ENCODE measurements around the gene SLC25A11.
"Not testable (repeated sequence)": the region's sequence is repeated elsewhere in the genome, so short reads cannot be mapped to it uniquely, and the experiment has no call there.

The SLC25A11 gene

DNA sequence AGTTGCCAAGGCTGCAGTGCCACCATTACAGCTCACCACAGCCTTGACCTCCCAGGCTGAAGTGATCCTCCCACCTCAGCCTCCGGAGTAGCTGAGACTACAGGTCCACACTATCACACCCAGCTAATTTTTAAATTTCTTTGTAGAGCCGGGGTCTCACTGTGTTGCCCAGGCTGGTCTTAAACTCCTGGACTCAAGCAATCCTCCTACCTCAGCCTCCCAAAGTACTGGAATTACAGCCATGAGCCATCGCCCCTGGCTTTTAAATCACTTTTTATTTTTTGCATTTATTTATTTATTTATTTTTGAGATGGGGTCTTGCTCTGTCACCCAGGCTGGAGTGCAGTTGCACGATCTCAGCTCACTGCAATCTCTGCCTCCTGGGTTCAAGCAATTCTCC, 25.3 kb downstream of the SLC25A11 start:
- ATAC-seq (replicated peaks; ENCODE audit: extremely low read depth, poor library complexity, severe bottlenecking); H3K9me3 Mint-ChIP-seq; H3K4me3 Mint-ChIP-seq; H3K36me3 Mint-ChIP-seq (ENCODE audit: insufficient read depth); H3K4me1 Mint-ChIP-seq; H3K27ac Mint-ChIP-seq (ENCODE audit: low read depth); DNase-seq (ENCODE audit: low spot score in 2 of 2); H3K27me3 Mint-ChIP-seq: not testable (repeated sequence)

DNA sequence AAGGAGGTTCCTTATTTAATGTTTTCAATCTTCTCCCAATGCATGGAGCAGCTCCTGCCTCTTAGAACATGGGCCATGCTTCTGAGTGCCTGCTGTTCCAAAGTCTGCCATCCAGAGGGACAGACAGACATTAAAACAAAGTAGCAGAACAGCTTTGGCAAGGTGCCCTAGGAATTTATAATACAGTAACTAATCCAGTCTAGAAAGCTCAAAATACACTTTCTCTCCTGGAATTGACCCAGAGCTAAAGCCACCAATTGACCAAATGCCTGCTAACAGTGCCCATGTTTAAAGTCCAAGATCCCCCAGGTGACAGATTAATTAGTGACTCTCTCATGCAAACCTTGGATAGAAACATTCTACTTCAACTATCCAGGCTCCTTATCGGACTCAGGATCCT, 25.9 kb downstream of the SLC25A11 start:
- Mint-ChIP-seq H3K36me3 (ENCODE audit: insufficient read depth) (no peaks in the 10 kb centered on the region), H3K4me1 (no peaks in the 10 kb centered on the region), H3K9me3 (no peaks in the 10 kb centered on the region), H3K4me3 (no peak overlapping the region), H3K27me3 (no peaks in the 10 kb centered on the region), H3K27ac (ENCODE audit: low read depth) (no peak overlapping the region)
- no peak for ATAC-seq (replicated peaks; ENCODE audit: extremely low read depth, poor library complexity, severe bottlenecking)
- DNase-seq (ENCODE audit: low spot score in 2 of 2): no peak

DNA sequence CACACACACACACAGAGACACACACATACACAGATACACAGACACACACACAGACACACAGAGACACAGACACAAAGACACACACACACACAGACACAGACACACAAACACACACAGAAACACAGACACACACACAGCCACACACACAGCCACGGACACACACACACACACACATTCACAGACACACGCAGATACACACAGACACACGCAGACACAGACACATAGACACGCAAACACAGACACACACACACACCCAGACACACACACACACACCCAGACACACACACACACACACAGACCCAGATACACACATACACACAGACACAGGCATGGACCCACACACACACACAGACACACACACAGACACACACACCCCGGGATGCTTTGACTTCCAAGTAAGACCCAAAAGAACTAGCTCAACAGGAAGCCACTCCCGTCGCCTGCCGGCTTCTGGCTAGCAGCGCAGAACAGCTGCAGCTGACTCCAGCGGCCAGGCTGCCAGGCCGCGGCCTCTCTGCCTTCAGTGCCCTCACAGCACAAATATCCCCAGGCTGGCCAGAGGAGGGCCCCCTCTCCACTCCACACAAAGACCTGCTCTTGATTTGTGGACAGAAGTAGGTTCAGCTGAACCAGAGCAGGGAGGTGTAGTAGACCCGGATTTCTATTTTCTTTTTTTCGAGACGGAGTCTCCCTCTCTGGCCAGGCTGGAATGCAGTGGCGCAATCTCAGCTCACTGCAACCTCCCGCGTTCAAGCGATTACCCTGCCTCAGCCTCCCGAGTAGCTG, 30.9 kb downstream of the SLC25A11 start:
- Mint-ChIP-seq H3K4me3 (no peak overlapping the region), H3K36me3 (ENCODE audit: insufficient read depth) (peaks cover 8% of the 10 kb centered on the region), H3K4me1 (peaks cover under 1% of the 10 kb centered on the region), H3K27ac (ENCODE audit: low read depth) (no peak overlapping the region), H3K9me3 (no peaks in the 10 kb centered on the region), H3K27me3 (no peaks in the 10 kb centered on the region)
- ATAC-seq (replicated peaks; ENCODE audit: extremely low read depth, poor library complexity, severe bottlenecking): peak; percentile 83
- DNase-seq (ENCODE audit: low spot score in 2 of 2): peak; percentile 57 to 62

DNA sequence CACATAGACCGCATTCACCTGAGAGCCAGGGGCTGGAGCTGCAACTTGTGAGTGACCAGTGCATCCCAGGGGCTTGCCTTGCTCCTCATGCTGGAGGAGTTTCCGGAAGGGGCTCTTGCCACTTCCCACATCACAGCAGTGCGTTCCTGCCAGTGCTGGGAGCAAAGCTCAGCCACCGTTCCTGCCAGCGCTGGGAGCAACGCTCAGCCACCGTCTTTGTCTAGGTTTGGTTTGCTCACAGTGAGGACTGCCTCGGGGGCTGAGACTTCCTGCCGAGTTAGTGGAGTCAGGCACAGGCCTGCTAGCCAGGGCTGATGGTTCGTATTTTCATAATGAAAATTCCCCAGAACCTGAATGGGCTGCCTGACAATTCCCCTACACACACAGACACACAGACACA, 31.5 kb downstream of the SLC25A11 start:
- Mint-ChIP-seq H3K27ac (ENCODE audit: low read depth) (no peak overlapping the region), H3K4me1 (peaks cover 6% of the 10 kb centered on the region), H3K4me3 (no peak overlapping the region), H3K9me3 (no peaks in the 10 kb centered on the region), H3K27me3 (no peaks in the 10 kb centered on the region), H3K36me3 (ENCODE audit: insufficient read depth) (peaks cover 12% of the 10 kb centered on the region)
- DNase-seq (ENCODE audit: low spot score in 2 of 2) (no peak), ATAC-seq (replicated peaks; ENCODE audit: extremely low read depth, poor library complexity, severe bottlenecking) (no peak)

DNA sequence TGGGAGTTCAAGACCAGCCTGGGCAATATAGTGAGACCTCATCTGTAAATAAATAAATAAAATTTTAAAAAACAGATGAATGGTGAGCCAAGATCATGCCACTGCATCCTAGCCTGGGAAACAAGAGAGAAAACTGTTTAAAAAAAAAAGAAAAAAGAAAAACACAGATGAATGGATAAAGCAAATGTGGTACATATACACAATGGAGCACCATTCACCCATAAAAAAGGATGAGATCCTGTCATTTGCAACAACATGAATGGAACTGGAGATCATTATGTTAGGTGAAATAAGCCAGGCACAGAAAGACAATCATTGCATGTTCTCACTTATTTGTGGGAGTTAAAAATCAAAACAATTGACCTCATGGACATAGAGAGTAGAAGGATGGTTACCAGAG, 33.2 kb downstream of the SLC25A11 start:
- not testable (repeated sequence) for H3K9me3 Mint-ChIP-seq; H3K4me3 Mint-ChIP-seq; H3K27ac Mint-ChIP-seq (ENCODE audit: low read depth); H3K27me3 Mint-ChIP-seq; ATAC-seq (replicated peaks; ENCODE audit: extremely low read depth, poor library complexity, severe bottlenecking); DNase-seq (ENCODE audit: low spot score in 2 of 2)
- H3K36me3 Mint-ChIP-seq (ENCODE audit: insufficient read depth): peaks cover 15% of the 10 kb centered on the region
- H3K4me1 Mint-ChIP-seq: peaks cover 18% of the 10 kb centered on the region

DNA sequence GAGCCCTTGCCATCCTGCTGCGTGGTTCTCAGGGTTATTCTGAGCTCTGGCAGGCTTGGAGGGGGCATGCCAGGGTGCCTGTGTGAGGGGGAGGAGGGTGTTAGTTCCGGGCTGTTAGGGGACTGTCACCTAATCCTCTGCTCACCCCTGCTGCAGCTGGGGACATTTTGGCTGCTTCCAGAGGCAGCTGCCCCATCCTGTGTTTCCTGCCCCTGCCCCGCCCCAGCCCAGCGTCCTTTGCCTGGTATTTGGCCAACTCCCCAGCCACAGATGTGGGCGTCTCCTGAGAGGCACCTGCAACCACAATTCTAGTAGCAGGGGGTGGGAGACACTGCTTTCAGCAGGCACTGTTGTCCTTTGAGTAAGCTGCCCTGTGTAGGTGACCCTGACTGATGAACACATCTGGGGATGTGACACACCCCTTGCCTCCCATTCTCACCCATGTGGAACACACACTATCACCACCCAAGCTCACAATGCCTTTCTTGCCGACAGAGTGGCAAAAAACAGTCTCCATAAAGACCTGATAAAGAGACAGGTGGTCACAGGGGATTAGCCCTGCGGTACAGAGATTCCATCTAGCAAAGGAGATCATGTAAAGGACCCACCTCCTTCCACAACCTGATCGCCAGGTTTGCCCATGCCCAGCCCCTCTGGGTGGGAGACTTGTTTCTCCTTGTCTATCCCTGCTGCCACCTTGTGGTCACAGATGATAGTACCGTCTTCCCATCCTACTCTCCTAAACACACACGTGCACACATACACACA, 36.6 kb downstream of the SLC25A11 start, which contains the start of gene CHRNE:
TSS of gene CHRNE (minus strand) at position 48 of the 768 bp plus-strand sequence. CDS start at position 13, 35 bp downstream.
- peak; percentile 74 for ATAC-seq (replicated peaks; ENCODE audit: extremely low read depth, poor library complexity, severe bottlenecking)
- peak within 1 kb of the TSS; percentile 92 for H3K27ac Mint-ChIP-seq (ENCODE audit: low read depth)
- peak within 1 kb of the TSS; percentile 84 for H3K4me3 Mint-ChIP-seq
- H3K27me3 Mint-ChIP-seq: no peaks in the 10 kb centered on the region
- H3K9me3 Mint-ChIP-seq: no peaks in the 10 kb centered on the region
- H3K36me3 Mint-ChIP-seq (ENCODE audit: insufficient read depth): peaks cover 31% of the 10 kb centered on the region
- H3K4me1 Mint-ChIP-seq: peaks cover 38% of the 10 kb centered on the region
- DNase-seq (ENCODE audit: low spot score in 2 of 2): peak; percentile 57 to 63

DNA sequence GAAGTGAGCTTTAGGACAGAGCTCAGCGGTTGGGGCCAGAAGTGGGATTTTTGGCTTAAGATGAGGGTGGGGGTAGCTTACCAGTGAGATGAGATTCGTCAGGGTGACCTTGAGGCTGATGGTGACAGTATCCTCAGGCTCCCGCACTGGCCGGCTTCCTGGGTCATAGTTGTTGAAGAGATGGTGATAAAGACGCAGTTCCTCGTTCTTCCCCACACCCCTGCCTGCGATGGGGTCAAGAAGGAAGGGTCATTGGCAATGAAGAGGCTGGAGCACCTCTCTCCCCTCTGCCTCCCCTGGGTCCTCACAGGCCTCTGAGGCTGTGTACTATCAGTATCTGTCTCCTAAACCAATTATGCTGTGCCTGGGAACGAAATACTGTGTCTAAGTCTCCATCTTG, 37.3 kb downstream of the SLC25A11 start:
- Mint-ChIP-seq H3K9me3 (no peaks in the 10 kb centered on the region), H3K4me1 (peaks cover 42% of the 10 kb centered on the region), H3K27me3 (no peaks in the 10 kb centered on the region), H3K27ac (ENCODE audit: low read depth) (peak overlapping the region; percentile 92), H3K4me3 (peak overlapping the region; percentile 84), H3K36me3 (ENCODE audit: insufficient read depth) (peaks cover 31% of the 10 kb centered on the region)
- no peak for DNase-seq (ENCODE audit: low spot score in 2 of 2)
- no peak for ATAC-seq (replicated peaks; ENCODE audit: extremely low read depth, poor library complexity, severe bottlenecking)

DNA sequence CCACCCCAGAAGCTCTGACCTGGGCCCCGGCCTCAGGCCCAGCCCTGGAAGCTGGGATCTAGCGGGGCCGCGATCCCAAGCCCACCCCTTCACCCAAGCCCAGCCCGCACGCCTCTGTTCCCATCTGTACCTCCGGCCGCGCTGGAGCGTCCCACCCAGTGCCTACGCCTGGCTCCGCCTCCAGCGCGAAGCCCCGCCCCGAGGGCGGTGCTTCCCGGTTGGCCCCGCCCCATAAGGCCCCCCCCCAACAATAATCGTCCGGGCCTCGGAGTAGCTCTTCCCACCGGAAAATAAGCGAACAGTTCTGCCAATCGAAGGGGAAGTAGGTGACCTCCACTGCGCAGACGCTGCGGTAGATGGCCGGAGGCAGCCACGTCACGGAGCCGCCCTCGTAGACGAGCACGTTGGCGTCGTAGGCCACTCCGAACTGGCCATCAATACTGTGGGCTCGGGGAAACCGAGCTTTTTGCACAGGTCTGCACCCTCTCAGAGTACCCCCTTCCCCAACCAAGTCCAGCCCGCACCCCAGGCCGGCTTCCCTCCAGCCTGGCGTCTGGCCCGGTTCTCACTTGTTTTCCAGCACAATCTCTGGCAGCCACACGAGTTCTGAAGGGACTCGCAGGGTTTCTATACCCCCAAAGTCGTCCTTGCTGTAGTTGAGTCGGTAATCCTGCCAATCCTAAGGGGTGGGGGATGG, 38.0 kb downstream of the SLC25A11 start:
- DNase-seq (ENCODE audit: low spot score in 2 of 2): no peak

DNA sequence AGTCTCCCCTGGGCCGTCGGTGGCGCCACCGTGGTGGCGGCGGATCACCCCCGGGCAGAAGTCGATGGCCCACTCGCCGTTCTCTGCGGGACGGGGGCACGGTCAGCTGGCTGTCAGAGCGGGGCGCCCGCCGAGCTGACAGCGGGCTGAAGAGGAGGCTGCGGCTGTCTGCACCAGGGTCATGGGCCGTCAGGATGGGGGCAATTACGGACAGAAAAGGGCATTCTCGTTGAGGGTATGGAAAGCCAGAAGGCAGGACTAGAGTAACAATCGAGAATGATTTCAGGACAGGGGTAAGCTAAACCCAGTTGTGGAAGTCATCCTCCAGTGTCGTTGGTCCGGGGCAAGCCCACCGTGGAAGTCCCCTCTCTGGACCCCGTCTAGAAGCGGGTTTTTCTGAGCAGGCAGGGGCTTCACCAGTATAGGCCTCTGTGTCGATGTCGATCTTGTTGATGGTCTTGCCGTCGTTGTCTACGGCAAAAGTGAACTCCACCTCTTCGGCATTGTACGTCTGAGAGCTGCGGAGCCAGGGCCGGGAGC, 38.7 kb downstream of the SLC25A11 start:
- peaks cover 35% of the 10 kb centered on the region for H3K36me3 Mint-ChIP-seq (ENCODE audit: insufficient read depth)
- ATAC-seq (replicated peaks; ENCODE audit: extremely low read depth, poor library complexity, severe bottlenecking) (no peak), DNase-seq (ENCODE audit: low spot score in 2 of 2) (no peak)
- H3K4me1 Mint-ChIP-seq: peaks cover 42% of the 10 kb centered on the region
- H3K4me3 Mint-ChIP-seq: peak overlapping the region; percentile 84
- H3K27me3 Mint-ChIP-seq: no peaks in the 10 kb centered on the region
- H3K9me3 Mint-ChIP-seq: no peaks in the 10 kb centered on the region
- H3K27ac Mint-ChIP-seq (ENCODE audit: low read depth): peak overlapping the region; percentile 93

More for the DNA sequence above, 38.0 kb downstream of the SLC25A11 start:
- H3K4me3 Mint-ChIP-seq: peak overlapping the region; percentile 84
- H3K27ac Mint-ChIP-seq (ENCODE audit: low read depth): peak overlapping the region; percentile 92
- no peak for ATAC-seq (replicated peaks; ENCODE audit: extremely low read depth, poor library complexity, severe bottlenecking)
- H3K36me3 Mint-ChIP-seq (ENCODE audit: insufficient read depth): peaks cover 35% of the 10 kb centered on the region
- H3K9me3 Mint-ChIP-seq: no peaks in the 10 kb centered on the region
- H3K4me1 Mint-ChIP-seq: peaks cover 42% of the 10 kb centered on the region
- no peaks in the 10 kb centered on the region for H3K27me3 Mint-ChIP-seq

DNA sequence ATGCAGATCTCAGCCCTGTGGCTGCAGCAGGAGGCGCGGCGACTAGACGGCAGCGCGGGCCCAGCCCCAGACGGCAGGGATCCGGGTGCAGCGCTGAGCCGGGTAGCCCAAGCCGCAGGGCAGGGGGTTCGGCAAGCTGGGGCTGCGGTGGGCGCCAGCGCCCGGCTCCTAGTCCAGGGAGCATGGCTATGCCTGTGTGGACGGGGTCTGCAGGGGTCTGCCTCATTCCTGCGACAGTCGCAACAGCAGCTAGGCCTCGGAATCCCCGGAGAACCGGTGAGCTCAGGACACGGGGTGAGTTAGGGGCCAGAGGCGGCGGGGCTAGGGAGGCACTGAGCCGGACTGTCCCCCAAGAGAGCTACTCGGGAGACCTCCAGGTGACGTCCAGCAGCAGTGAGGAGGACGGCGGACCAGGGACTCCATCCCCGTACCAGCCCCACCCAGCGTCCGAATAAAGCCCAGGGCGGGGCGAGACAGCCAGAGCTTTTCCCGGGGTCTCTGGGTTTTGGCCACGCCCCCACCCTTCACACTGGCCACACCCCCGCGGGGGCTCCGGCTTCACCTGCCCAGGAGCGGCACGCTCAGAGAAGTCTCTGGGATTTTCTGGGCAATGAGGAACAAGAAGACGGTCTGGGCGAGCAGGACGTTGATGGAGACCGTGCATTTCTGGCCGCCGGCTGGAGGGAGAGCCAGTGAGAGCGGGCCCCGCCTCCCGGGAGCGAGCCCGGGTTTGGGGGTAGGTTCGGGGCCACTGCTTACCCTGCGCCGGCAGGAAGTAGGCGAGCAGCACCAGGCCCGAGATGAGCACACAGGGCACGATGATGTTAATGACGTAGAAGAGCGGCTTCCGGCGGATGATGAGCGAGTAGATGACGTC, 39.4 kb downstream of the SLC25A11 start:
- ATAC-seq (replicated peaks; ENCODE audit: extremely low read depth, poor library complexity, severe bottlenecking): peak; percentile 31

DNA sequence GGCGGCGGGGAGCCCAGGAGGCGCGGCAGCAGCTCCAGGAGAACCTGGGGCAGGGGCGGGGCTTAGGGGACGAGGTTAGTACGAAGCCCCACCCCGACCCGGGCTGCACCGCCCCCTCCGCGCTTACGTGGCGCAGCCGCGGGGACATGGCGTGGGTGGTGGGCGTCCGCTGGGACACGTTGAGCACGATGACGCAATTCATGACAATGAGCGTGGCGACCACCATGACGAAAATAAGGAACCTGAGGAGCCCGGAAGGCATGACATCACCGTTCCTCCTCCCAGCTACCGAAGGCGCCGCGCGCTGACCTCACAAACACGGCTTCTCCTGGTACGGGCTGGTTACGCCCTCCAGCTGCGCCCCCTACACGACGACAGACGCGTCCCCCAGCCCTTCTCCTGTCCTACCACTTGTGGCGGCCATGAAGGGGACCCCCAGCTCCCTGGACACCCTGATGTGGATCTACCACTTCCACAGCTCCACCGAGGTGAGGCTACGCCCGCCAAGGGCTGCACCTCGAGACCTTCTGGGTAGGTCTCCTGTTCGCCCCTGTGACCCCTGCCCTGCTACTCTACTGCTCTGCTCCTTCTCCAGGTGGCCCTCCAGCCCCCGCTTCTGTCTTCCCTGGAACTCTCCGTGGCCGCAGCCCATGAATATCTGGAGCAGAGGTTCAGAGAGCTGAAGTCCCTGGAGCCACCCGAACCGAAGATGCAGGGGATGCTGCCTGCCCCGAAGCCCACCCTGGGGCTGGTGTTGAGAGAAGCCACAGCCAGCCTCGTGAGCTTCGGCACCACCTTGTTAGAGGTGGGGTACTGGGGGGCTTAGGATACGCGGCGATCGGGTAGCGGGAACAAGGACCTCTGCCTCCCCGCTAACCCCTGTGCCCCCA, 40.3 kb downstream of the SLC25A11 start, which contains the start of gene C17orf107:
TSS of gene C17orf107 (plus strand) at position 196 of the 890 bp plus-strand sequence. CDS start at position 423, 227 bp downstream.
- peak; percentile 64 for ATAC-seq (replicated peaks; ENCODE audit: extremely low read depth, poor library complexity, severe bottlenecking)
- peak within 1 kb of the TSS; percentile 84 for H3K4me3 Mint-ChIP-seq
- H3K36me3 Mint-ChIP-seq (ENCODE audit: insufficient read depth): peaks cover 33% of the 10 kb centered on the region

More for the DNA sequence above, 39.4 kb downstream of the SLC25A11 start:
- peak; percentile 48 to 66 for DNase-seq (ENCODE audit: low spot score in 2 of 2)
- Mint-ChIP-seq H3K27me3 (no peaks in the 10 kb centered on the region), H3K36me3 (ENCODE audit: insufficient read depth) (peaks cover 31% of the 10 kb centered on the region), H3K9me3 (no peaks in the 10 kb centered on the region), H3K4me1 (peaks cover 42% of the 10 kb centered on the region), H3K4me3 (peak overlapping the region; percentile 84), H3K27ac (ENCODE audit: low read depth) (peak overlapping the region; percentile 94)

More for the DNA sequence above, 40.3 kb downstream of the SLC25A11 start, which contains the start of gene C17orf107:
- Mint-ChIP-seq H3K9me3 (no peaks in the 10 kb centered on the region), H3K27ac (ENCODE audit: low read depth) (peak within 1 kb of the TSS; percentile 94), H3K4me1 (peaks cover 42% of the 10 kb centered on the region), H3K27me3 (no peaks in the 10 kb centered on the region)
- peak; percentile 94 to 96 for DNase-seq (ENCODE audit: low spot score in 2 of 2)
